Measurements from ENCODE around the gene TSPAN18.

Gene TSPAN18

GRCh38 chr11:44950625-44951476 is 224.1 kb downstream of the TSPAN18 start, which contains the start of gene TP53I11:
Gene TP53I11, minus strand, starts transcription at chr11:44950883. Its CDS starts 12,548 bp downstream, at chr11:44938335.
- peak; percentile 70 for DNase-seq (ENCODE audit: low read depth)
- peak; percentile 27 for TF ChIP-seq CTCF (conservative IDR thresholded peaks at IDR 0.05; ENCODE audit: low read length)
- H3K4me3 ChIP-seq (ENCODE audit: low read length) = peak within 1 kb of the TSS; percentile 81

GRCh38 chr11:44952082-44952481 is 225.3 kb downstream of the TSPAN18 start:
- no peak for DNase-seq (ENCODE audit: low read depth)
- H3K4me3 ChIP-seq (ENCODE audit: low read length) = no peak overlapping the region
- no peak for TF ChIP-seq CTCF (conservative IDR thresholded peaks at IDR 0.05; ENCODE audit: low read length)

- DNase-seq (ENCODE audit: low read depth) = no peak
- H3K4me3 ChIP-seq (ENCODE audit: low read length) = no peak overlapping the region
- TF ChIP-seq CTCF (conservative IDR thresholded peaks at IDR 0.05; ENCODE audit: low read length) = no peak
These were observed 225.9 kb downstream of the TSPAN18 start for GRCh38 chr11:44952500-44953260.

DNA sequence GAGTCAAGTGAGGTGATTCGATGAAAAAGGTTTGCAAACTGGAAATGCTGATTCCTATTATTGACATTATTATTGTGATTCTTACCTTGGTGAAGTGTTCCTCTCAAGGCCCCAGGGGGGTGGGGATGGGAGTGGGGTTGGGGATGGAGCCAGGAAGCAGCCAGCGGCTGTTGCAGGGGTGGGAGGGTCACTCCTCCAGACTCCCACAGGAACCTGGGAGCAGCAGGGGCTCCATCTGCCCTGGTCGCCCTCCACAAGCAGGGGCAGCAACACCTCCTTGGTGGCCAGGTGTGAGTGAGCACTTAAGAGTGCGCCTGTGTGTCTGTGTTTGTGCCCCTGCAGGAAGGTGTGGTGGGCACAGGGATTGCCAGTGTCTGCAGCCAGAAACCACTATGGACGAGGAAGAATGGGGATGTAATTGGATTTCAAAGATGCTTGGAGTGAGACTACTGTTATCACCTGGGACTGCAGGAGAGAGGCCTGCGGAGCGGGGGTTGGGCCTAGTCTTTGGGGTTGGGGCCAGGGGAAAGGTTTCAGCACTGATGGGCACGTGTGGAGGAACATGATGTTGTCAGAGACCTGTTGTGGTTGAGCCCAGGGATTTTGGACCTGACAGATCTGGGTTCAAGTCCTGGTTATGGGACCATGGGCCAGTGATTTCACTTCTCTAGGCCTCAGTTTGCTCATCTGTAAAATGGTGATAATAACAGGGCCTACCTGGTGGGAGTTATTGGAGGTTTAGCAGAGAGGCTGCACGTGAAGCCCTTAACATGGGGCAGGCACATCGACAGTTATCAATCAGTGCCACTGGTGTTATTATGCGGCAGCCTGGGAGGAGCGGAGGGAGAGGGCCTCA is 227.5 kb downstream of the TSPAN18 start:
- H3K4me3 ChIP-seq (ENCODE audit: low read length) = no peak overlapping the region
- DNase-seq (ENCODE audit: low read depth) = no peak
- TF ChIP-seq CTCF (conservative IDR thresholded peaks at IDR 0.05; ENCODE audit: low read length) = no peak

GRCh38 chr11:44955015-44955738 is 228.4 kb downstream of the TSPAN18 start:
- TF ChIP-seq CTCF (conservative IDR thresholded peaks at IDR 0.05; ENCODE audit: low read length) = no peak
- DNase-seq (ENCODE audit: low read depth) = peak; percentile 69
- no peak overlapping the region for H3K4me3 ChIP-seq (ENCODE audit: low read length)

DNA sequence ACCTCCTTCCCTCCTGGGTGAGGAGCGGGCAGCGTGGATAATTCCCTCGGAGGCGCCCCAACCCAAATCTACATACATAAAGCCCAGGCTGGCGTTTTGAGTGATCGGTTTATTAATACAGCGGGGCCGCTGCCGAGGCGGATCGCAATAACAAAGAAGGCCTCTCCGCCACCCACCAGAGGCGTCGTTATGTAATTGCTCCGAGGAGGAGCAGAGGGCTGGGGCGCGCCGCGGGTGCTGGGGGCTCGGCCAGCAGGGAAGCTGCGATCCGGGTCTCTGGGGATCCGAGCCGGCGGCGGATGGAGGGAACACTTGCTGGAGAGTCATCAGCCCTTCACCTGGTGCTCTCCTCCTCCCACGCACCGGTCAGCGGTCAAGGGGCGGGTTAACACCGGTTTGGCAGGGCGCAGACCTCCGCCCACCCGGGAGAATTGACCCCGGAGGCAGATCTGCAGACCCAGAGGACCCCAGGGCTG is 230.3 kb downstream of the TSPAN18 start:
- no peak for TF ChIP-seq CTCF (conservative IDR thresholded peaks at IDR 0.05; ENCODE audit: low read length)
- DNase-seq (ENCODE audit: low read depth) = no peak
- H3K4me3 ChIP-seq (ENCODE audit: low read length) = no peak overlapping the region

Data from AG10803 (cell line).